GM21381 (cell line): ENCODE data around the gene P2RX5.

Experiments
- ATAC-seq: cut with Tn5 transposase; IDR thresholded peaks from one replicate; pipeline ENCODE4 v1.9.1; 2021; ENCODE audit warnings: mild to moderate bottlenecking, moderate library complexity; ENCODE audit not compliant: unreplicated experiment

Gene P2RX5

DNA sequence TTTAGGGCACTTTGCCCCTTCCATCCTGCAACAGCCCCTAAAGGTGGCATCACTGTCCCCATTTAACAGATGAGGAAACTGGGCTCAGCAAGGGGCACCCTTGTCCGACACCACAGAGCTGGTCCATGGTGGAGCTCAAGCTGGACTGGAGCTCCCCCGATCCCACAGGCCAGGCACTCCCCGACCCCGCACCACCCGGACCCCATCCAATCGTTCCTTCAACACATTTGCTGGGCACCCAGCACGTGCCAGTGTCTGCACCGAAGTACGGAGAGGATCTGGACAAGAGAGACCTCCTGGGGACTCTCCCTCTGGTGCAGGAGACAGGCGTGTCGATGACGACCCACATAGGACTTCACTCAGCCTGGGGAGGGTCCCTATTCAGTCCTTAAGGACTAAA, 13.9 kb downstream of the P2RX5 start:
- no peak for ATAC-seq

- no peak for ATAC-seq
Measured at GRCh38 chr17:3681565-3681964, 14.4 kb downstream of the P2RX5 start.

GRCh38 chr17:3681057-3681456, 14.9 kb downstream of the P2RX5 start:
- no peak for ATAC-seq

DNA sequence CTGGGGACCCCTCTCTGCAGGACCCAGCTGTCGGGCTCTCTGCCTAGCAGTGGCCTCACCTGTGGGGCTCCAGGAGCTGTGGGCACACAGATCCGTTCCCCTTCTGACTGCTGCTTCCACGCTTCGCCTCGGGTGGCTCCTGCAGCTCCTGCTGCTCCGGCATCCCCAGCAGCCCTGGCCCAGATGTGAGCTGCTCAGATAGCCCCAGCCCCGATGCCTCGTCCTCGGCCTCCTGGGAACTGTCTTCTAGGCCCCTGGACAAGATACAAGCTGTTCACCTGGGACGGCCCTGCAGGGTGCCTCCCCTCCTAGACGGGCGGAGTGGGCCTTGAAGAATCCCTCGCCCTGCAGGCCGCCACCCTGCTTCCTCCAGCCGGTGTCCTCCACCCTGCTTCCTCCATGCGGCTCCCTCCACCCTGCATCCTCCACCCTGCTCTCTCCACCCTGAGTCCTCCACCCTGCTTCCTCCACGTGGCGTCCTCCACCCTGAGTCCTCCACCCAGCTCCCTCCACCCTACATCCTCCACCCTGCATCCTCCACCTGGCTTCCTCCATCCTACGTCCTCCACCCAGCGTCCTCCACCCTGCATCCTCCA, 16.3 kb downstream of the P2RX5 start:
- ATAC-seq, result no peak

GRCh38 chr17:3678821-3679530, 17.0 kb downstream of the P2RX5 start:
- no peak for ATAC-seq

GRCh38 chr17:3678095-3678820, 17.7 kb downstream of the P2RX5 start:
- no peak for ATAC-seq

GRCh38 chr17:3675886-3676285, 20.1 kb downstream of the P2RX5 start:
- no peak for ATAC-seq

DNA sequence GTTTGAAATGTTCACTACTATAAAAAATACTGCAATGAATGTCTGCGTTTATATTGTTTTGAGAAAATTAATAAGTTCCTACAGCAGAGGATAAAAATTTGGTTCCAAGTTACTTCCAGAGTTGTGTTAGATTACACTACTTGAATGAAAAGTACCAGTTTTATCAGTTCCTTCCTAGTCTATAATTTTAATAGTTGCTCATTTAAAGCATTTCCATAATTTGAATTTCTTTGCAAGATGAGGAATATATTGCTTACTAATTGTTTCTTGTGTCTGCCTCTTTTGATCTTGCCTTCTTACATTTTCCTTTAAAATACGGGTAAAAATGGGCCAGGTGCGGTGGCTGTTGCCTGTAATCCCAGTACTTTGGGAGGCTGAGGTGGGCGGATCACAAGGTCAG, 23.4 kb downstream of the P2RX5 start:
- no peak for ATAC-seq

- no peak for ATAC-seq
Measured at GRCh38 chr17:3669548-3669947, 26.4 kb downstream of the P2RX5 start.

- no peak for ATAC-seq
Measured at GRCh38 chr17:3669085-3669347, 26.9 kb downstream of the P2RX5 start.

- peak; percentile 86 for ATAC-seq
Measured at GRCh38 chr17:3668279-3669084, 27.5 kb downstream of the P2RX5 start, which contains the start of the genes EMC6 and TAX1BP3. Gene EMC6 (plus strand): TSS chr17:3668812. CDS start chr17:3669147, 335 bp downstream. Gene TAX1BP3 (minus strand): TSS chr17:3668578. CDS start chr17:3668526, 52 bp downstream.

- peak; percentile 11 for ATAC-seq
Measured at GRCh38 chr17:3667366-3668278, 28.3 kb downstream of the P2RX5 start.

GRCh38 chr17:3666516-3666915, 29.4 kb downstream of the P2RX5 start:
- ATAC-seq, result no peak

DNA sequence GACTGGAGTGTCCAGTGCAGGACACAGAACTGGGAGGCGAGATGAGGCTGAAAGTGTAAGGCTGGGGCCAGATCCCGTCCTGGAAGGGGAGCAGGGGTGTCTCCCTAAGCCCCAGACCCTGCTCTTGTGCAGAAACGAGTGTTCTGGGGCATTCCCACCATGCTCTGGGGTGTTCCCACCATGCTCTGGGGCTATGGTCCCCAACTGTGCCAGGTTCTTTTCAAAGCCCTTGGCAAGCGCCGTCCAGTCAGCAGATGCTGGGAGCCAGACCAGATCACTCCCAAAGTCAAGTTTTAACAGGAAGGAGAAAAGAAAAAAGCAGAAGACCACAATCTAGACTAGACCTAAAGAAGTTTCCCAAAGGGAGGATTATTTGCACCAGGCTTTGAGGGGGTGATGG, 30.1 kb downstream of the P2RX5 start:
- no peak for ATAC-seq

GRCh38 chr17:3663102-3664011, 32.6 kb downstream of the P2RX5 start:
- no peak for ATAC-seq

- no peak for ATAC-seq
Measured at GRCh38 chr17:3660311-3660891, 35.6 kb downstream of the P2RX5 start.

- no peak for ATAC-seq
Measured at GRCh38 chr17:3659541-3660111, 36.3 kb downstream of the P2RX5 start.

- ATAC-seq, result no peak
Measured at GRCh38 chr17:3658784-3659449, 37.0 kb downstream of the P2RX5 start.
